ENCODE data around the gene NR2F6.
A peak's percentile ranks its signal among the peaks of the same experiment; 100 is the strongest.

Gene NR2F6

GRCh38 chr19:17237747-17238706, 7.7 kb downstream of the NR2F6 start:
- no peak for DNase-seq (ENCODE audit: low spot score)

DNA sequence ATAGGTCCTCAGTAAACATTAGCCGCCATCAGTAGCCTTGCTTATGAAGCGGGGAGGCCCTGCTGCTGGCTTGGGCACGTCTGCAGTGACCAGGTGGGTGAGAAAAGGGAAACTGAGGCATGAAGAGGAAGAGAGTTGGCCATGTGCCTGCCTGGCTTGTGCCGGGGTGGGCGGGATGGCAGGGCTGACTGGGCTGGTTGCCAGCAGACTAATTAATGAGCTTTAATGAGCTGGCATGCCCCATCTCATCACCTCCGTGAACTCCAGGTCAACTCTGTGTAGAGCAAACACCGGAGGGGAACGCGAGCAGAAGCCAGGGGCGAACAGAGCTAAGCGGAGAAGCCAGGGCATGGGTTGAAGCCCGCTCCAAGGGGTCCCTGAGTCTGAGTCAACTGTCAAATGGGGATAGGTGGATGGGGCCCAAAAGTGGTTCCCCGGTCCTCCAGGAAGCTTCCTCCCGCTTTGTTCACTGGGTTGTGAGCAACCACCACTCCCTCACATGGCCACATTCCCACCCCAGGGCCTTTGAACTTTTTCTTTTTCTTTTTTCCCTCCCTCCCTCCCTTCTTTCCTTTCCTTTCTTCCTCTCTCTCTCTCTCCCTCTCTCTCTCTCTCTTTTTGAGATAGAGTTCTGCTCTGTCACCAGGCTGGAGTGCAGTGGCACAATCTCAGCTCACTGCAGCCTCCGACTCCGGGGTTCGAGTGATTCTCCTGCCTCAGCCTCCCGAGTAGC, 8.7 kb downstream of the NR2F6 start:
- DNase-seq (ENCODE audit: low spot score) = no peak

DNA sequence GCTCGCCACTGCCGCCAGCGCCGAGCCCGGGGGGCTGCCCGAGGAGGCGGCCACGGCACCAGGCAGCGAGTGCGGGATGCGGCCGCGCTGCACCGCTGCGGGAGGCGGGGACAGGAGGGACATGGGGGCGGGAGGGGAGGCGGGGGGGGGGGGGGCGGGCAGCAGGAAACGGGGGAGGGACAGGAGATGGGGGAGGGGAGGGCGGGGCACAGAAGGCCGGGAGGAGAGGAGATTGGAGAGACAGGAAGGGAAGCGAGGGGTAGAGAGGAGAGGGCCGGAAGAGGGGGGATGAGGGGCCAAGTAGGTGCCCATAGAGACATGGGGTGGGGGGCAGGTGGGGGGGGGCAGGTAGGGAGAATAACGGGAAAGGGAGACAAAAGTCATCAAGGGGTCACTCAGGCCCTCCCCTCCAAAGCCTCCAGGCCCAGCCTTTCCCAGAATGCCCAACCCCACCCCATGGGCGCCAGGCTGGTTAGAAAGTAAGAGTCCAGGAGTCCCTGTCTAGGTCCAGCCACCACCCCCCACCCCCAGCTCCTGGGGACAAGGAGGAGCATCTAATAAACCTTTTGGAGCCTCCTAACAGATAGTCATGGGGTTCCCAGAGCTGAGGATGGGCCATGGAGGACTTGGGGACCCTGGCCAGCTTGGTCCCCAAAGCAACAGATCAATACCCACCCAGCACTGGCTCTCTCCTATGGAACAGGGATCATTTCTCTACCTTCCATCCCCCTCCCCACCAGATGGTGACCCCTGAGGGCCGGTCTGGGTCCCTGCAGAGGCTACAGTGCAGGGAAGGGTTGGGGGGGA, 9.5 kb downstream of the NR2F6 start:
- DNase-seq (ENCODE audit: low spot score) = peak; percentile 24

DNA sequence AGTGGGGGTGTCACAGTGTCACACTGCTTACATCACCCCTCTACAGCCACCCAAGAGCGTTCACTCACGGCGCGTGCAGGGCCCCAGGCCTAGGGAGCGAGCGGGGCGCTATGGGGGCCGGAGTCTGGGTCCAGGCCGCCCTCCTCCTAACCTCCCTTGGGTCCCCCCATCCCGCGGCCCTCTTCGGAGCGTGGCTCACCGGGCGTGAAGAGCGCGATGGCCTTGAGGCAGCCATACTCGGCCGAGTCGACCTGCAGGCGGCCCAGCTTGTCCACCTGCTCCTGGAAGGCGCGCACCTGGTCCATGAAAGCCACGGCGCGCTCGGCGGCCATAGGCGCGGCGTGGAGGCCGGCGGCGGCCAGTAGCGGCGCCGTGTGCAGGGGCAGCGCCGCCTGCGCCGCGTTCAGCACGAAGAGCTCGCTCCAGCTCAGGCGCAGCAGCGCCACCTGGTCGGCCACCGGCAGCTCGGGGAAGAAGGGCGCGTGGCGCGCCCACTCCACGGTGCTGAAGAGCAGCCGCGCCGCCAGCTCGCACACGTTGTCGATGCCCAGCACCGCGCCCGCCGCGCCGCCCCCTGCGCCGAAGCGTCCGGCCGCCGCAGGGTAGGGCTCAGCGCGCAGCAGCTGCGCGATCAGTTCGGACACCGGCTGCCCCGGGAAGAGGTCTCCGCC, 10.3 kb downstream of the NR2F6 start:
- peak; percentile 63 for DNase-seq (ENCODE audit: low spot score)

GRCh38 chr19:17234911-17235299, 10.8 kb downstream of the NR2F6 start:
- DNase-seq (ENCODE audit: low spot score) = peak; percentile 74

- DNase-seq (ENCODE audit: low spot score) = no peak
These were observed 13.5 kb downstream of the NR2F6 start for GRCh38 chr19:17232258-17232657.

DNA sequence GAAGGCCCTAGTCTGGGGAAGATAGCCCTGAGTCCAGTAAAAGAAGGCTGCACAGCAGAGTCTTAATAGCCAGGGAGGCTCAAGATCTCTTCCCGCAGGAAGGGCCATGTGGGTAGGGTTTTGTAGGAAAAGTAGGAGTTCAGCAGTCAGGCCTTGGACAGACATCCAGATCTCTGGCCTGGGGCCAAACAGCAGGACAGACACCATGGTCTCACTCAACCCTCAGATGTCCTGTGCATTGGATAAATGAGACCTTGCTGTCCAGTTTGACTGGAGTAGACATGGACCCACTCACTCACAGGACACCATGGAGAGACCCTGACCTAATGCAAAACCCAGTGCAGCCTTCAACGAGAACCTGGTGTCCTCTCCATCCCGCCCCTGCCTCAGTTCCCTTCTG, 15.8 kb downstream of the NR2F6 start:
- no peak for DNase-seq (ENCODE audit: low spot score)

GRCh38 chr19:17227798-17228367, 17.8 kb downstream of the NR2F6 start:
- no peak for DNase-seq (ENCODE audit: low spot score)

- DNase-seq (ENCODE audit: low spot score) = peak; percentile 96
These were observed 19.5 kb downstream of the NR2F6 start, which contains the start of gene OCEL1 for GRCh38 chr19:17226002-17226933. Gene OCEL1, plus strand, starts transcription at chr19:17226226. Its CDS starts 22 bp downstream, at chr19:17226248.

GRCh38 chr19:17225053-17225452, 20.7 kb downstream of the NR2F6 start:
- DNase-seq (ENCODE audit: low spot score) = no peak

GRCh38 chr19:17220207-17220758, 25.4 kb downstream of the NR2F6 start:
- no peak for DNase-seq (ENCODE audit: low spot score)

DNA sequence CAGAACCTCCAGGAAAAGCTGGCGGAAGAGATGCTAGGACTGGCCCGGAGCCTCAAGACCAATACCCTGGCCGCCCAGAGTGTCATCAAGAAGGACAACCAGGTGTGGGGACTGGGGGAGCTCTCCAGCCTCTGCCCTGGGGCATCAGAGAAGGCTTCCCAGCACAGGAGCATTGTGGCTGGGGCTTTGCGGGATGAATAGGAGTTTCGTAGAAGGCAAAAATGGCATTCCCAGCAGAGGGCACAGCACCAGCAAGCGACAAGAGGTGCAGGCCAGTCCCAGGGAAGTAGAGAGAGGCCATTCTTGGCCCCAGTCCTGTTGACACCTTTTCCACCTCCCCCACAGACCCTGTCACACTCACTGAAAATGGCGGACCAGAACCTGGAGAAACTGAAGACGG, 26.4 kb downstream of the NR2F6 start:
- DNase-seq (ENCODE audit: low spot score) = no peak

DNA sequence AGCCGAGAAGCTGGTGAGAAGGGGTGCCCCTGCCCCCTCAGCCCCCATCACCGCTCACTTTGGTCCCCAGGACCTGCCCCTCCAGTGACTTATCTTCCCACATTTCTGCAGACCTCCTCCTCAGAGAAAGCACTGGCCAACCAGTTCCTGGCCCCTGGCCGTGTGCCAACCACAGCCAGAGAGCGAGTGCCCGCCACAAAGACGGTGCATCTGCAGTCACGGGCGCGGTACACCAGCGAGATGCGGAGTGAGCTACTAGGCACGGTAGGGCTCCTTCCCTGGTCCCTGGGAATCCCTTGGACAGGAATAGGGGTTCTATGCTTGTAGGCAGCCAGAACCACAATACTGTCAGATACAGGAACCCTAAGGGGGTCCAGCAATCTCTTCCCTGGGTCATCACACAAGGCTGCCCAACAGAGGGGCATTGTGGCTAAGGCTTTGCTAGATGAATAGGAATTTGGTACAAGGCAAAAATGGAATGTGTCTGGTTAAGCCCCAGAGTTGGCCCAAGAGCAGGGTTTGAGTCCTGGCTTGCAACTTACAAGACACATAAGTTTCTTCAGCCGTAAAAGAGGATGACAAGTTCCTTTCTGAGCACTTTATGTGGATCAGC, 29.6 kb downstream of the NR2F6 start:
- DNase-seq (ENCODE audit: low spot score) = no peak

DNA sequence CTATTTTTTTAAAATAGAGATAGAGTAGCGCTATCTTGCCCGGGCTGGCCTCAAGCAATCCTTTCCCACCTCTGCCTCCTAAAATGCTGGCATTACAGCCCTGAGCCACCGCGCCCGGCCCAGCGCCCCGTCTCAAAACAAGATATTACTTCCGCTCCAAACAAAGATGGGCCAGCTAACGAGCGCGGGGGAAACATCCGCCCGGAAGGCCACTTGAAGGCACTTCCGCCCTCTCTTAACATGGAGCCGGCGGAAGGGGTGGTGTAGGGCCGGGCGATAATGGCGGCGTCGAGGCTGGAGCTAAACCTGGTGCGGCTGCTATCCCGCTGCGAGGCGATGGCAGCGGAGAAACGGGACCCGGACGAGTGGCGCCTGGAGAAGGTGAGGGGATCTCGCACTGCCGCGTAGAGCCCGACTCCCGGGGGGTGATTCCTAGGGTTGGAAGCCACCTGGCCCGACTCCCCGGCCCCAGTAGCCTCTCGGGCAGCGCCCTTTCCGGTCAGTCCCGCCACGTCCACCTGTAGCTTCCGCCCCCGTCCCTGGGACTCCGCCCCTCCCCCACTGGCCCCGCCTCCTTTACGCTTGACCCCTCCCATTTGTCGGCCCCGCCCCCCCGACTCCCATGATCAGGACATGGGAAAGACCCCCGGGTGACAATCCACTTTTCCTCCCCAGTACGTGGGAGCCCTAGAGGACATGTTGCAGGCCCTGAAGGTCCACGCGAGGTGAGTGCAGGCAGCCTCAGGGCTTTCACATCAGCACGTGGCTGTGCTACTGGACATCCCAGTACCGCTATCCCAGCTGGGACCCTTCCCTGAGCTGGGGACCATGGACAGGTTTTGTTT, 30.4 kb downstream of the NR2F6 start, which contains the start of gene USE1:
USE1 (plus strand) TSS at position 231 of the 845 bp plus-strand sequence; CDS start at position 280, 49 bp downstream.
- peak; percentile 89 for DNase-seq (ENCODE audit: low spot score)

DNA sequence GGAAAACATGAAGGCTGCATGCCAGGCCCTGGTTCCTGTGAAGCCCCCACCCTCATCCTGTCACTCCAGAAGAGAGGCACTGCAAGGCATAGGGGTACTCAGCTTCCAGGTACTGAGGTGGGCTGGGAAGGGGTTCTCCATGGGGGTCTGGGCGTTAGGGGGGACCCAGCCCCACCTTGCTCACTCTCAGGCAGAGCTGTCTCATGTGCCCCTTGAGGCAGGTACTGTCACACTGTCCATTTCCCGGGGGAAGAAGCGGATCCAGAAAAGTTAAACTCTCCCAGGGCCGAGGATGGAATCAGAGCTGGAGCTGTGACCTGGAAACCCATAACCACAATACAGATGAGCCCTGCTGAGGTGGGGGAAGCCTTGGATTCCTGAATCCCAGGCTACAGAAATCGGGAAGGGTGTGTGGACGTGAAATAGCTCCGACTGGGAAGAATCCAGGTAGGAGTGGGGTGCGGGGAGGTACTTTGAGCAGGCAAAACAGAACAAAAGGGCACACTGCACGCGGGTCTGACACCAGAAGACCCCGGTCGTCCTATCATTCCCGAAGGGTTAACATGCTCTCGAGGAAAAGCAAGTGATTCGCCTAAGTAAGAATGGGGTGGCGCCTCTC, 31.1 kb downstream of the NR2F6 start:
- DNase-seq (ENCODE audit: low spot score) = no peak

- DNase-seq (ENCODE audit: low spot score) = no peak
These were observed 32.4 kb downstream of the NR2F6 start for GRCh38 chr19:17213334-17213733.

GRCh38 chr19:17211547-17212446, 33.9 kb downstream of the NR2F6 start:
- no peak for DNase-seq (ENCODE audit: low spot score)

All from activated CD4-positive, alpha-beta T cell treated with anti-CD3 and anti-CD28 coated beads, Interleukin-2, Interleukin-4, amounts not matched to agents 100 ng/mL and 50 ng/mL, durations not matched to agents 16 hours and 8 hours (primary cell).